ENCODE data around the gene DOCK6. TPM values are rescaled to one million over a fixed set of nuclear protein-coding genes. Genes with fewer than 3 reads are reported as not detected.
A peak's percentile ranks its signal among the peaks of the same experiment; 100 is the strongest.

The DOCK6 gene
- total RNA-seq, 1 experiment from 2014 or later, result 61.7 TPM

GRCh38 chr19:11202488-11203193 lies 59.7 kb downstream of the DOCK6 start:
- no TSS peak for BruUV-seq (replicated peaks)
- H3K4me3 Mint-ChIP-seq (ENCODE audit: unreplicated experiment), result no peak overlapping the region

GRCh38 chr19:11201791-11202190 lies 60.5 kb downstream of the DOCK6 start:
- ChIA-PET POLR2A (no interaction called here), CTCF (interaction anchor here (0.6 to 1.0 kb wide), 2 partner anchors 17 to 64 kb away, joined by 3 to 5 read pairs; no protein-coding TSS in a partner anchor)
- H3K27ac Mint-ChIP-seq (ENCODE audit: low read depth, unreplicated experiment), result no peak overlapping the region
- TF ChIP-seq, protein P1, sequence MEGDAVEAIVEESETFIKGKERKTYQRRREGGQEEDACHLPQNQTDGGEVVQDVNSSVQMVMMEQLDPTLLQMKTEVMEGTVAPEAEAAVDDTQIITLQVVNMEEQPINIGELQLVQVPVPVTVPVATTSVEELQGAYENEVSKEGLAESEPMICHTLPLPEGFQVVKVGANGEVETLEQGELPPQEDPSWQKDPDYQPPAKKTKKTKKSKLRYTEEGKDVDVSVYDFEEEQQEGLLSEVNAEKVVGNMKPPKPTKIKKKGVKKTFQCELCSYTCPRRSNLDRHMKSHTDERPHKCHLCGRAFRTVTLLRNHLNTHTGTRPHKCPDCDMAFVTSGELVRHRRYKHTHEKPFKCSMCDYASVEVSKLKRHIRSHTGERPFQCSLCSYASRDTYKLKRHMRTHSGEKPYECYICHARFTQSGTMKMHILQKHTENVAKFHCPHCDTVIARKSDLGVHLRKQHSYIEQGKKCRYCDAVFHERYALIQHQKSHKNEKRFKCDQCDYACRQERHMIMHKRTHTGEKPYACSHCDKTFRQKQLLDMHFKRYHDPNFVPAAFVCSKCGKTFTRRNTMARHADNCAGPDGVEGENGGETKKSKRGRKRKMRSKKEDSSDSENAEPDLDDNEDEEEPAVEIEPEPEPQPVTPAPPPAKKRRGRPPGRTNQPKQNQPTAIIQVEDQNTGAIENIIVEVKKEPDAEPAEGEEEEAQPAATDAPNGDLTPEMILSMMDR (IDR thresholded peaks at IDR 0.05; ENCODE audit: unreplicated experiment), result no peak
- BruUV-seq (replicated peaks), result no TSS peak
- H3K27me3 Mint-ChIP-seq (ENCODE audit: insufficient read depth, unreplicated experiment), result no peaks in the 10 kb centered on the region
- H3K4me1 Mint-ChIP-seq (ENCODE audit: insufficient read depth, unreplicated experiment), result peaks cover 25% of the 10 kb centered on the region
- H3K9me3 Mint-ChIP-seq (ENCODE audit: unreplicated experiment), result no peaks in the 10 kb centered on the region
- H3K4me3 Mint-ChIP-seq (ENCODE audit: unreplicated experiment), result no peak overlapping the region
- no peak for DNase-seq (ENCODE audit: unreplicated experiment)
- H3K36me3 Mint-ChIP-seq (ENCODE audit: insufficient read depth, unreplicated experiment), result no peaks in the 10 kb centered on the region
- intact Hi-C loops (cut with micrococcal nuclease), result no loop called here

More at GRCh38 chr19:11202488-11203193, 59.7 kb downstream of the DOCK6 start:
- intact Hi-C loops (cut with micrococcal nuclease), result loop anchor here (1.0 kb wide), 1 partner anchor 65 kb away; no protein-coding TSS in a partner anchor
- Mint-ChIP-seq H3K4me1 (ENCODE audit: insufficient read depth, unreplicated experiment) (peaks cover 25% of the 10 kb centered on the region), H3K27ac (ENCODE audit: low read depth, unreplicated experiment) (peak overlapping the region; percentile 47), H3K36me3 (ENCODE audit: insufficient read depth, unreplicated experiment) (no peaks in the 10 kb centered on the region), H3K27me3 (ENCODE audit: insufficient read depth, unreplicated experiment) (no peaks in the 10 kb centered on the region), H3K9me3 (ENCODE audit: unreplicated experiment) (no peaks in the 10 kb centered on the region)
- DNase-seq (ENCODE audit: unreplicated experiment), result no peak
- POLR2A ChIA-PET, result interaction anchor here (1.1 kb wide), 1 partner anchor 64 kb away, joined by 3 read pairs; no protein-coding TSS in a partner anchor
- TF ChIP-seq, protein P1 (IDR thresholded peaks at IDR 0.05; ENCODE audit: unreplicated experiment), result no peak
- CTCF ChIA-PET, result interaction anchor here (0.6 to 4.9 kb wide), 7 partner anchors 17 to 77 kb away, joined by 3 to 41 read pairs (median 8); partner anchors contain the start of gene SPC24

DNA sequence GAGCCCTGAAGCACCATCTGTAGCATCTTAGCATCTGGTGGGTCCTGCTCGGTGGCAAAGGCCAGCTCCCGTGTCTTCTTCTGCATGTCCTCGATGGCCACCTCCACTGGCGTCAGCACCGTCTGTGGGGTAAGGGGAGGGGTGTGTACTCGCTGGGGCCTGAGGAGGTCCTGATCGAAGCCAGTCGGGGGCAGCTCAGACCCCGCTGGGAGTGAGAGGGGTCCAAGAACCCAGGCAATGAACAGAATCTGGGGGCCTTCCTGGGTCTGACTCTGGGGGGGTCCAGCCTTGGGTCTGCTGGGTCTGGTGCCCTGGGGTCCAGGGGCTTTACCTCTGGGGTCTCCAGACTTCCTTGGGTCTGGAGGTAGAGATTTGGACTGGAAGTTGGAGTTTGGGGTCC lies 61.4 kb downstream of the DOCK6 start:
- intact Hi-C loops (cut with micrococcal nuclease), result no loop called here

GRCh38 chr19:11200015-11200574 lies 62.2 kb downstream of the DOCK6 start:
- Mint-ChIP-seq H3K36me3 (ENCODE audit: insufficient read depth, unreplicated experiment) (no peaks in the 10 kb centered on the region), H3K27me3 (ENCODE audit: insufficient read depth, unreplicated experiment) (no peaks in the 10 kb centered on the region), H3K27ac (ENCODE audit: low read depth, unreplicated experiment) (peak overlapping the region; percentile 86), H3K9me3 (ENCODE audit: unreplicated experiment) (no peaks in the 10 kb centered on the region), H3K4me1 (ENCODE audit: insufficient read depth, unreplicated experiment) (peaks cover 34% of the 10 kb centered on the region), H3K4me3 (ENCODE audit: unreplicated experiment) (no peak overlapping the region)
- no TSS peak for BruUV-seq (replicated peaks)
- DNase-seq (ENCODE audit: unreplicated experiment), result no peak
- ChIA-PET POLR2A (no interaction called here), CTCF (interaction anchor here (0.7 to 0.9 kb wide), 2 partner anchors 11 to 70 kb away, joined by 3 read pairs; no protein-coding TSS in a partner anchor)
- TF ChIP-seq, protein P1 (IDR thresholded peaks at IDR 0.05; ENCODE audit: unreplicated experiment), result no peak
- intact Hi-C loops (cut with micrococcal nuclease), result no loop called here

More for the DNA sequence above, 61.4 kb downstream of the DOCK6 start:
- Mint-ChIP-seq H3K27ac (ENCODE audit: low read depth, unreplicated experiment) (no peak overlapping the region), H3K4me1 (ENCODE audit: insufficient read depth, unreplicated experiment) (peaks cover 30% of the 10 kb centered on the region), H3K36me3 (ENCODE audit: insufficient read depth, unreplicated experiment) (no peaks in the 10 kb centered on the region), H3K4me3 (ENCODE audit: unreplicated experiment) (no peak overlapping the region), H3K9me3 (ENCODE audit: unreplicated experiment) (no peaks in the 10 kb centered on the region), H3K27me3 (ENCODE audit: insufficient read depth, unreplicated experiment) (no peaks in the 10 kb centered on the region)
- CTCF ChIA-PET, result interaction anchor here (0.7 kb wide), 1 partner anchor 12 kb away, joined by 3 read pairs; no protein-coding TSS in a partner anchor
- POLR2A ChIA-PET, result no interaction called here
- no peak for DNase-seq (ENCODE audit: unreplicated experiment)
- no TSS peak for BruUV-seq (replicated peaks)
- TF ChIP-seq, protein P1 (IDR thresholded peaks at IDR 0.05; ENCODE audit: unreplicated experiment), result no peak

Data from MCF 10A (cell line).